Duodenal mucosa (tissue), 2 donors: ENCODE results near the gene ORMDL2.

Source experiments
- H3K27ac ChIP-seq: one replicate; pipeline ENCODE4 v1.7.0; 2013; ENCODE audit warnings: low read depth, low read length
- H3K27me3 ChIP-seq, 2 donors: one replicate each; pipeline ENCODE4 v1.7.0; 2013; ENCODE audit warnings: low read length in 2 of 2, control low read depth in 1 of 2; ENCODE audit not compliant: insufficient read depth in 2 of 2, control insufficient read depth in 1 of 2
- H3K36me3 ChIP-seq, 2 donors: one replicate each; pipeline ENCODE4 v1.7.0; 2013; ENCODE audit warnings: low read length in 2 of 2, control low read depth in 1 of 2; ENCODE audit not compliant: insufficient read depth in 2 of 2, control insufficient read depth in 1 of 2
- H3K4me1 ChIP-seq, 2 donors: one replicate each; pipeline ENCODE4 v1.7.0; 2013; ENCODE audit warnings: low read length in 2 of 2, control low read depth in 1 of 2; ENCODE audit not compliant: insufficient read depth in 2 of 2, control insufficient read depth in 1 of 2
- H3K4me3 ChIP-seq, 2 donors: one replicate each; pipeline ENCODE4 v1.7.0; 2013; ENCODE audit warnings: low read length in 2 of 2, low read depth in 1 of 2
- H3K9ac ChIP-seq, 2 donors: one replicate each; pipeline ENCODE4 v1.7.0; 2013; ENCODE audit warnings: low read length in 2 of 2, low read depth in 1 of 2
- H3K9me3 ChIP-seq, 2 donors: one replicate each; pipeline ENCODE4 v1.7.0; 2013; ENCODE audit warnings: low read length in 2 of 2, control low read depth in 1 of 2; ENCODE audit not compliant: control insufficient read depth in 1 of 2

The ORMDL2 gene

GRCh38 chr12:55839345-55840140, 21.7 kb downstream of the ORMDL2 start:
- no peak overlapping the region for H3K27ac ChIP-seq
- peaks cover 0 to 2% of the 10 kb centered on the region in 2 donors for H3K36me3 ChIP-seq
- no peak overlapping the region for H3K4me3 ChIP-seq
- no peaks in the 10 kb centered on the region for H3K4me1 ChIP-seq
- H3K9ac ChIP-seq: no peak overlapping the region
- H3K9me3 ChIP-seq: no peaks in the 10 kb centered on the region
- no peaks in the 10 kb centered on the region for H3K27me3 ChIP-seq

DNA sequence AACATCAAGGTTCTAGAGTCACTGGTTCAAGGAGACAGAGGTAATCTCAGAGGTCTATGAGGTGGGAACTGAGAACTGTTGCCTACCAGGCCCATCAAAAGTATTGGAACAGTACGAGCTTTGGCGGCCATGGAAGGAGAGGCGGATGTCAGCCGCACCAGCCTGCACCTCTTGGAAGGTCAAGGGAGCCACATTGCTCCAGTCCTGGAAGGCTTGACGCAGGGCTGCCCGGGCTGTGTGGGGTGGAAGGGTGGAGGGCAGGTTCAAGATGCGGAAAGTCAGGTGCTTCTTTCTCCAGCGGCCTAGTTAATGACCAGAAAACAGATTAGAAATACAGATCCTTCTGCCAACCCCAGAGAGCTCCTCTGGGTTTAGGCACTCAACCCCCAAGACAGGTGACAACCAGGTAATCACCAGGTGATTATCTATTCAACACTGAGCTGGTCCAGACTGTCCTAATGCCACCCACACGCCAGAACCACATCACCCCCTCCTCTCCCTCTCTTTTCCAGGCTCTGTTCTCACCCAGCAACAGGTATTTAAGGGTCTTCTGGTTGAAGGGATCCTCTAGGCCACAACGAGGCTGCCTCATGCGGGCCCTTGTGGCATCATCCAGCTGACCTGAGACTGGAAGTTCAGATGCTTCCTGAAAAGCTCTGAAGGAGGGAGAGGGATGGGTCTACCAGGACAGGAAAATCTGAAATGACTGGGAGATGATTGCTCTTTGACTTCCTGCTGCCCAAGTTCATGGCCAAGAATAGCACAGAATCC, 22.9 kb downstream of the ORMDL2 start:
- Histone ChIP-seq H3K27me3 (no peaks in the 10 kb centered on the region), H3K4me3 (no peak overlapping the region), H3K9ac (no peak overlapping the region), H3K36me3 (no peaks in the 10 kb centered on the region), H3K4me1 (no peaks in the 10 kb centered on the region), H3K9me3 (no peaks in the 10 kb centered on the region), H3K27ac (no peak overlapping the region)

DNA sequence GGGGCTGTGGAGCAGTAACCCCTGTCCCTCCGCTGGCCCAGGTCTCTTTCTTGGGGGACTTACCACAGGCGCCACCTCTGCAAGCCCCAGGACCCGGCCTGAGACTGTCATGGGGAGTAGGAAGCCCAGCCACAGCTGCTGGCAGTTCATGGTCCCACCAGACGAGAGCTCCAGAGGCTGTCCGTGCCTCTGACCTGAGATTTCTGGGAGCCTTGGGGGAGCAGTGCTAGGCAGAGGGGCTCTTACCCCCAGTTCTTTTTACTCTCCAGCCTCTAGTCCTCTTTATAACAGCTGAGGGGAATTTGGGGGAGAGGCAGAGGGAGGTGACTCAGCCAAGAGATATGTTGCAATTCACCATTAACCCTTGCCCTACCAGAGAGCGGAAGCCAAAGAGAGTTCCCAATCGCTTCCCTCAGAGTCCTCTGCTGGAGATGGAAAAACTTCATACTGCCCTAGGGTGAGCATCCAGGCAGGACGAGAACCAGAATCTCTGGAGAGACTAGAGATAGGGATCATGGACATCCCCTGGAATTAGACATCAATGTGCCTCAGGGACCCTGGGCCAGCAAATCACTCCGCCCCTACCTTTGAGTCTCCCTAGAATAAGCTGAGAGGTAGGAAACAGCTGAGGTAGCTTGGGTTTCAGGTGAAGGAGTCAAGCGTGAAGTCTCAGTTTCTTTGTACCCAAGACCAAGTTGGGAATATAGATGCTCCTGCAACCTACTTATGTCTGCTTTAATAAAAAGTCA, 25.0 kb downstream of the ORMDL2 start, which contains the start of gene MMP19:
TSS of gene MMP19 (minus strand) at position 256 of the 749 bp plus-strand sequence. CDS start at position 150, 106 bp downstream.
- Histone ChIP-seq H3K27ac (no peak within 1 kb of the TSS), H3K9me3 (no peaks in the 10 kb centered on the region), H3K4me3 (peak within 1 kb of the TSS; percentile 47 to 61), H3K9ac (peak within 1 kb of the TSS; percentile 45 to 54), H3K27me3 (no peaks in the 10 kb centered on the region), H3K4me1 (no peaks in the 10 kb centered on the region), H3K36me3 (no peaks in the 10 kb centered on the region)

- Histone ChIP-seq H3K36me3 (no peaks in the 10 kb centered on the region), H3K9ac (no peak overlapping the region), H3K4me1 (no peaks in the 10 kb centered on the region), H3K27ac (no peak overlapping the region), H3K27me3 (no peaks in the 10 kb centered on the region), H3K4me3 (no peak overlapping the region), H3K9me3 (no peaks in the 10 kb centered on the region)
Measured at GRCh38 chr12:55843431-55843830, 25.6 kb downstream of the ORMDL2 start.

GRCh38 chr12:55844961-55845360, 27.1 kb downstream of the ORMDL2 start:
- H3K9ac ChIP-seq: no peak overlapping the region
- no peaks in the 10 kb centered on the region for H3K36me3 ChIP-seq
- H3K4me1 ChIP-seq: no peaks in the 10 kb centered on the region
- H3K27ac ChIP-seq: no peak overlapping the region
- H3K27me3 ChIP-seq: no peaks in the 10 kb centered on the region
- no peak overlapping the region for H3K4me3 ChIP-seq
- H3K9me3 ChIP-seq: no peaks in the 10 kb centered on the region

- Histone ChIP-seq H3K9me3 (no peaks in the 10 kb centered on the region), H3K9ac (no peak overlapping the region), H3K4me3 (no peak overlapping the region), H3K27me3 (no peaks in the 10 kb centered on the region), H3K27ac (no peak overlapping the region), H3K36me3 (no peaks in the 10 kb centered on the region), H3K4me1 (no peaks in the 10 kb centered on the region)
Measured at GRCh38 chr12:55845361-55845760, 27.5 kb downstream of the ORMDL2 start.

GRCh38 chr12:55845785-55846496, 28.1 kb downstream of the ORMDL2 start:
- Histone ChIP-seq H3K4me3 (no peak overlapping the region), H3K9ac (no peak overlapping the region), H3K9me3 (no peaks in the 10 kb centered on the region), H3K27ac (no peak overlapping the region), H3K4me1 (no peaks in the 10 kb centered on the region), H3K27me3 (no peaks in the 10 kb centered on the region), H3K36me3 (no peaks in the 10 kb centered on the region)

GRCh38 chr12:55847033-55847432, 29.2 kb downstream of the ORMDL2 start:
- H3K4me1 ChIP-seq: no peaks in the 10 kb centered on the region
- no peak overlapping the region for H3K9ac ChIP-seq

DNA sequence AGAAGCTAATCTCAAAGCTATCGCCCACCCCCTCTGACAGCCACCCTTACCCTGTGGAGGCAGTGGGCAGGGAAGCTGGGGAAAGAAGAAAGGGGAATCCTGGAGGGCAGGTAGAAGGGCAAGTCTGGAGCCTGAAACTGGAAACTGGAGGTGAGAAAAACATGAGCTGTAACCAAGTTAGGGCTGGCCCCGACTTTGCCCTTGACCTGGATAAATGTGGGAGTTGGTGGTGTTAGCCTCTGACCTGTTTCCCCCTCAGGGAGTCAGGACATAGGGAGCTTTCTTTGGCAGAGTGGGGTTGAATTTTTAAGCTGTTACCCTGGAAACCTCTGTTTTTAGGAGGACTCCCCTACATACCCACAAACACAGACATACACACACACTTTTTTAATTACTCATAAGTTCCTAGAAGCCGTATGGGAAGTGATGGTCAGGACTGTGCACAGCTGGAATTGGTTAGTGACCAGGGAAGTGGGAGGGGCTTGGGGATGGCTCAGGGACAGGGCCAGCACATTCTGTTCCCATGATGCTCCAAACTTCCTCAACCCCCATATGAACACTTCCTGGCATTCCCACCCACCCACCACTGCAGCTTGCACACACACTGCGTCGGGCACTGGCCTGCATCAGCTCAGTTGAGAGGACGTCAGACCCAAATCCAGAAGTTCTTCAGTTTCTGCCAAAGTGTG, 29.9 kb downstream of the ORMDL2 start:
- Histone ChIP-seq H3K9ac (no peak overlapping the region), H3K36me3 (no peaks in the 10 kb centered on the region), H3K9me3 (no peaks in the 10 kb centered on the region), H3K27ac (peak overlapping the region; percentile 78), H3K27me3 (no peaks in the 10 kb centered on the region), H3K4me3 (no peak overlapping the region), H3K4me1 (no peaks in the 10 kb centered on the region)

More at GRCh38 chr12:55847033-55847432, 29.2 kb downstream of the ORMDL2 start:
- Histone ChIP-seq H3K9me3 (no peaks in the 10 kb centered on the region), H3K27me3 (no peaks in the 10 kb centered on the region), H3K36me3 (no peaks in the 10 kb centered on the region), H3K4me3 (no peak overlapping the region), H3K27ac (peak overlapping the region; percentile 78)
